ENCODE data around the gene E2F6.

E2F6 gene

GRCh38 chr2:11454824-11455223, 11.1 kb downstream of the E2F6 start:
- no peak for DNase-seq

DNA sequence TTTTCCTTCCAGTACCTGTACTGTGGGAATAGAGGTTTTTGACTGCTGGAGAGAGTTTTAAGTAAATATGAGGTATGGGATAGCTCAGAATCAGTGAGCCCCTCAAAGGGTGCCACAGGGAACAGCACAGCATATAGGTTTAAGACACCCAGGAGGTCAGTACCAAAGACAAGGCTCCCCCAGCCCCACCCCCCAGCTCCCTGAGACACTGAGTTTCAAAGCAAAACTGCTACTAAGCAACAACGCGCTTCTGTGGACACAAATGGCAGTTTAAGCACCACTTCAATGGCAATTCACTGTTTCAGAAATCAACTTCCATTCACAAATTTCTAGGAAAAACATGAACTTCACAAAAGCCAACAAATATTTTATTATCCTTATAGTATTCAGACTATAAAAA, 15.2 kb downstream of the E2F6 start:
- DNase-seq: no peak

GRCh38 chr2:11446733-11447248, 19.2 kb downstream of the E2F6 start:
- no peak for DNase-seq

DNA sequence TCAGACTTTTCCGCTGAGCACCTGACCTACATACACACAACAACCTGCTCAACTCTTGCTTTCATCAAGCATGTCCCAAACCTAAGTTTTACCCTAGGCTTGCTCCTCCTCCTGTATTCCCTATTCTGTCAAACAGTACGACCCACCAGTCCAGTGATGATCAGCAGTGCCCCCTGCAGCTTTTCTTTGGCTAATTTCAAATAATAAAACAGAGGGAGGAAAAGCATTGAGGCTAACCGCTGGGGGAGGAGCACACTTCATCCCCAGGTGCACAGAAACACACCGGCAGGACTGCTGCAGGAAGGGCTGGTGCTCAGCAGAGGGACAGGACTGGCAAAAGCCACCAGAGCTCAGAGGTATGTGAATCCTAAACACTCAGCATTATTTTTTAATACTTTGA, 21.2 kb downstream of the E2F6 start:
- no peak for DNase-seq

DNA sequence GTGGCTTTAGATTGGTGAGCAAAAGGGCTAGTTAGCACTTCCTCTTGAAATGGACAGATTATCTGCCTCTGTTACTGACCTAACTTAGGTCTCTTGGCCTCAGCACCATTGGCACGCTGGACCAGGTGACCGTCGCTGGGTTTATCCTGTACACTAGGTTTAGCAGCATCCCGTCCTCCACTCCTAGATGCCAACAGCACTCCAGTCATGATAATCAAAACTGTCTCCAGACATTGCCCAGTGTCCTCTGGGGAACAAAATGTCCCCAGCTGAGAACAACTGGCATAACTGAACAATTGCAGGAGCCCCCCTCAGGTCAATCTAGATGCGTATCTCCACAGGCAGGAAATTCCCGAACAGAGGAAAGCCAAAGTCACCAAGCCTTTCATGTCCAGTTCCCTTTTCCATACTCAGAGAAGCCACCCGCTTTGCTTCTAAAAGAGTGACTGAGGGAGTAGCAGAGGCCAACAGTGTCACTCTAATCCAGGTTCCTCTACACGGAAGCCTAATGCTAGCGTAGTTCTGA, 27.3 kb downstream of the E2F6 start:
- DNase-seq: no peak

- DNase-seq: no peak
These were observed 28.4 kb downstream of the E2F6 start for GRCh38 chr2:11437602-11438001.

GRCh38 chr2:11435036-11435435, 30.9 kb downstream of the E2F6 start:
- no peak for DNase-seq

DNA sequence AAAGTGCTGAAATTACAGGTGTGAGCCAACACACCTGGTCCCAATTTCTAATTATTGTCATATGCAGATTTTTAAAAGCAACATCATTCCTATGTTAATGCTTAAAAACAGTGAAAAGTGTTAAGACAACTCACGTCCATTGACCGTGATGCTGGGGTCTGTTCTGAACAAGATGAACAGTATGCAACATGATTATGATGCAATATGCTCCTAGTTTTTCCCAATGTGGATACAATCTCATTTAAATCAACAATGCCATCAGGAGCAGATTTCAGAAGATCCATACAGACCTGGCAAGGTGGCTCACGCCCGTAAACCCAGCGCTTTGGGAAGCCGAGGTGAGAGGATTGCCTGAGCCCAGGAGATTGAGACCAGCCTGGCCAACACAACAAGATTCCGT, 31.5 kb downstream of the E2F6 start:
- no peak for DNase-seq

DNA sequence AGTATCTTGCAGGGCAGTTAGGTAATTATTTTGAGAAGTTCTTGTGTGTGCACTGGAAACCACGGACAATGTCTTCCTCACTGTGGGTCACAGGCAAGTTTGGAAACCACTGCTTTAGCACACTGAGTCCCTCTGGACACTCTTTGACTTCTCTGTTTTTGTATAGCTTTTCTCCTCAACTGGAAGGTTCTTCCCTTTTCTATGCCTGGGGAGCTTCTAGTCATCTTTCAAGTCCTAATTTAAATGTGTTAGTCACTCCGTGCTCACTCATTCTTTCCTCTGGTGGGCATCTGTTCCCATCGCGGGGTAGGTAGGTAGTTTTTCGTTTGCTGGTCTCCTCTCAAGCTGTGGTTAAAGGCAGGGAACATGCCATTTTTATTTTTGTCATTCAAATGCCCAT, 32.1 kb downstream of the E2F6 start:
- no peak for DNase-seq

DNA sequence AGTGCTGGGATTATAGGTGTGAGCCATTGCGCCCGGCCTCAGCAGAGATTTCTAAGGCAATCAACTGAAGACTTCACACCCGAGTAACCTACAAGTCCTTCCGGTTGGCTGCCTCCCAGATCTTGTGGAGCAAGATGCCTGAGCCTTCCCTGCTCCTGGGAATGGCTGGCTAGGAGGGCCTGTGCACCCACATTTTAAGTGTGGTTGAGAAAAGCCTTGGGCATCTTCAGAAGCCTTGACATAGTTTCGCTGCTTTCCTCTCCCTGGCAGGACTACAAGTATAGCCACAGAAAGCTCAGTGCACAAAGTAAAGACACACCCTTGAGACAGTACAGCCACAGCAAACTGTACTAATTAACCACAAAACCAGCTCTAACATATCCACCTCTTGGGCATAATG, 35.2 kb downstream of the E2F6 start:
- peak; percentile 50 for DNase-seq

DNA sequence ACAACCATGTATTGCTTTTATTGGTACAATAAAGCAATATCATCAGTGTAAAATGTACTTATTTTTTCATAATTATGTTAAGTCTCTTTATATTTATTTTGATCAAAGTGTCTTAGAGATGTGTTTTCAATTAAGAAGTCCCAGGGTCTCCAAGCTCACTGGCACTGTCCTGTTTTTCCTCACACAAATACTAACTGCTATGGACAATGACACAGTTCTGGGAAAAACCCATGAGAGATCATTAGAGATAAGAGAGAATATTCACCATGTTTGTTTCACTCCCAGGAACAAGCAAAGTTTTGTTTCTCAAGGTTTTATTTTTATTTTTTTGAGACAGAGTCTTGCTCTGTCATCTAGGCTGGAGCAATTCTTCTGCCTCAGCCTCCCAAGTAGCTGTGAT, 38.7 kb downstream of the E2F6 start:
- no peak for DNase-seq

DNA sequence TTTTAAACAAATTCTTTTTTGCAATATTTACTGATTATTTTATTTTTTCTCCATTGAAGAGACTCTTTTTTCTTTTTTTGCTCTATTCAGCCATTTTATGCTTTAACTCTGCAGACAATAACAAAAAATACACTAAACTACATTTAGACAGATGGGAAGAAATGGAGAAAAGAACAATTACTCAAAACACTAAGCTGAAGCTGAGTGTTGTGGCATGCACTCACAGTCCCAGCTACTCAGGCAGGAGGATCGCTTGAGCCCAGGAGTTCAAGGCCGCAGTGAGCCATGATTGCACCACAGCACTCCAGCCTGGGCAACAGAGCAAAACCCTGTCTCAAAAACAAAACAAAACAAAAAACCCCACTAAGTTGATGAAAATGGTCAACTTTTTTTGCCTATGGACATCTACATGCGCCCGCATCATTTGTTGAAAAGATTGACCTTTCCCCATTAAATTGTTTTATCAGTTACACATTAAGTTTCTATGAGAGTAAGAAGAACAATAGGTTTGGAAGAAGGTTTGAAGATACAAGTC, 43.0 kb downstream of the E2F6 start:
- DNase-seq: no peak

DNA sequence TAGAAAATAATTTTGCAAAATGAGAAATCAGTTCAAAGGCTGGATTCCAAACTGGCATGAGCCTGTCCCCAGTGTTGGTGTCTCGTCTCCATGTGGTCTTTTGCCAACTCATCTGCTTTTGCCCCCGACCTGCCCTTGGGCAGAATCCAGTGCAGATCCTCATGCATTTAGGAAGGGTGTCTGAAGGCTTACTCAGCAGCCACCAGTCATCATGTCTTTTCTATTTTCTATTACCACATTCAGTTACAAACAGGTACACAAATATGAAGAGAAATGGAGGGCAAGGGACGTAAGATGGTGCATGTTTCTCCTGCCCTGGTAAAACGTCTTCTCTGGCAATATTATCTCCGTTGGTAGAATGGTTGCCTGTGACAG, 43.5 kb downstream of the E2F6 start:
- no peak for DNase-seq

DNA sequence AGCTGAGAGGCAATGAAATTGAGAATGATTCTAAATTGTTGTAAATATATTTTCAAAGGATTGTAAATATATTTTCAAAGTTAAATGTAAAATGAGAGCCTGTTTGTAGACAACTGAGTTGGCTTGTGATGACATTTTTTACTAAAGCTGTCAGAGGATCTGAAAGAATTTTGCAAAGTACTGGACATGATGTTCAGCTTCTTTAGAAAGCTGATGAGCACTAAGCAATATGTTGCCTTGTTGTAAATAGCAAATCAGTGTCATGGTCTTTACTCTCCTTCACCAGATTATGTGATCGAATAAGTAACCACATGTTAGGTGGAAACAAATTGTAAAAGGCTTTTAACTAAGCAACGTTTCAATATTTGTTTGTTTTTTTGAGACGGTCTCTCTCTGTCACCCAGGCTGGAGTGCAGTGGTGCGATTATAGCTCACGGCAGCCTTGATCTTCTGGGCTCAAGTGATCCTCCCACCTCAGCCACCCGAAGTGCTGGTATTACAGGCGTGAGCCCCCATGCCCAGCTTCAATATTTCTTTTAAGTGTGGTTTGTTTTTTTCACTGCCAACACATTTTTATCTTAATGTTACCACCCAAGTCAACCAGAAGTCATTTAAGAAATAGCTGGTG, 44.0 kb downstream of the E2F6 start:
- no peak for DNase-seq

DNA sequence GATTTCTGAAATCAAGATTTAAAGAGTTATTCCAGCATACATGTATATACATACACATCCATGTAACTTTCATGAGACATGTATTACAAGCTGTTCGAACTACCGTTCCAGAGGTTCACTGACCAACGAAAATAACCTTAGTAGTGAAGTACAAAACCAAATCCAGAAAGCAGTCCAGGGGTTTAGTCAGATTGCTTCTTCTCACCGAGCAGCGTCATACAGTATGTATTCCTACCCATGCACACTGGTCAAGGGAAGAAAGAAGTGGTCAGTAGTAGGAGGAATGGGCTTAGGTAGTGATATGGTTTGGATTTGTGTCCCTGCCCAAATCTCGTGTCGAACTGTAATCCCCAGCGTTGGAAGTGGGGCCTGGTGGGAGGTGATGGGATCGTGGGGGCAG, 45.3 kb downstream of the E2F6 start:
- DNase-seq: no peak

DNA sequence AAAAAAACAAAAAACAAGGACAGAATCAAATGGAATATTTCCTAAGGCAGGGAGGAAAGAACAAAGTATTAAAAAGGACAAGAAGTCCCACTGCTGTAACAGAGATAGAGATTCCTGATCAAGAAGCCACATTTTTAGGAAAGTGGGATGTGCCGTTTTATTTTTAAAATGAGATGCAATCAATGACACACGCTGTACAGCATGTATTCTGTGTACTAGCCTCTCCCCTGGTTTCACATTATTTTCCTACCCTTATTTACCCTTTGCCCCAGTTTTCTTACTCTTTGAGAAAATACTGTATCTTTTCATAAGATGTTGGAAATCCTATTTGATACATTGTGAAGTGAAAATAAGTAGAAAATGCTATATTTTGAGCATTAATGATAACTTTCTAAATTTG, 45.8 kb downstream of the E2F6 start:
- DNase-seq: no peak

DNA sequence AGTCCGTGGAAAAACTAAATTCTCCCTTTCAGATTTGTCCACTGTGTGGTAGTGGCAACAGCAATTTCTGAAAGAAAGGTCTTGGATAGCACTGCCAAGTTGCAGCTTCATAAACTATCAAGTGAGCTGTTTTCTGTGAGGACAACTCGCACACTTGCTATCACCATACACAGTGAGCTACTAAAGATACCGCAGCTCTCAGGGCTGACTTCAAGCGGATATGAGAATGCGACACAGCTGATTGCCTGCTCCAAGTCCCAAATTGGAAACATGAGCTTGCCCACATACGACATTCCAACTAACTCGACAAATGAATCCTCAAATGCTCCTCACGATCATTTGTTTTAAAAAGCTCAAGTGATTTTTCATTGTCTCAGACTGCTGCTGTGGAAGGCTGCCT, 46.2 kb downstream of the E2F6 start:
- DNase-seq: no peak

DNA sequence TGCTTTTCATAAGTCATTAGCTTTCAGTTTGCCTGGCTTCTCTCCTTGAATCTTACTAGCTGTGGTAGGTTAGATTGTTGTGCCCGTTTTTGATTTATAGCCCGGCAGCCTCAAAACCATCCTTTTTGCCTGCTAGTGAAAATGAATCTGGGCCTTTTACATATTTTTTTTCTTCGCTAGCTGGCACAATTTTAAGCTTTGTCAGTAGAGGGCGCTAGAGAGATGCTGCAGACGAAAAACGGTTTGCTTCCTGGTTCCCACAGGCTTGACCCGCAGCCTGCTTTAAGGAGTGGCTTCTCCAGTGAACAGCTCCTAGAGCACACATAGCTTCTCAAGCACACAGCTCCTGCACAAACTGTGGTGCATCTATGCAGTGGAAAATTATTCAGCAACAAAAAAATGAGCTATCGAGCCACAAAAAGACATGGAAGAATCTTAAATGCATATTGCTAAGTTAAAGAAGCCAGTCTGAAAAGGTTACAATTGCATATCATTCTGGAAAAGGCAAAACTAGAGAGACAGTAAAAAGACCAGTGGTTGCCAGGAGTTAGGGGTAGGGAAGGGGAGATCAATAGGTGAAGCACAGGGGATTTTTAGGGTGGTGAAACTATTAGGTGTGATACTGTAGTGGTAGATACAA, 47.9 kb downstream of the E2F6 start:
- no peak for DNase-seq

DNA sequence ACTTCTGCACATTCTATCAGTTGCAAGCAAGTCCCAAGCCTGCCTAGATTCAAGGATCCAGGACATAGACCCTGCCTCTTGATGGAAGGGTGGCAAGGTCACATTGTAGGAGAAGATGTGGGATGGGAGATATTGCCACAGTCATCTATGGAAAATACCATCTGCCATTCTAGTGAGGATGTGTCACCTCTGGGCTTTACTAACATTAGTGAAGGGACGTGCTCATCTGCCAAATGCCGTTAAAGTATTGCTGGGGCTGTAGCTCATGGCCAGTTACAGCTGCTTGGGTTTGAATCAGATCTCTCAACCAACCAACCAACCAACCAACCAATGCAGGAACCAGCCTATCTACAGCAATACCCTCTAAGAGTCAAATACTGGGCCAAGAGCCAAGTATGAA, 49.0 kb downstream of the E2F6 start:
- no peak for DNase-seq

DNA sequence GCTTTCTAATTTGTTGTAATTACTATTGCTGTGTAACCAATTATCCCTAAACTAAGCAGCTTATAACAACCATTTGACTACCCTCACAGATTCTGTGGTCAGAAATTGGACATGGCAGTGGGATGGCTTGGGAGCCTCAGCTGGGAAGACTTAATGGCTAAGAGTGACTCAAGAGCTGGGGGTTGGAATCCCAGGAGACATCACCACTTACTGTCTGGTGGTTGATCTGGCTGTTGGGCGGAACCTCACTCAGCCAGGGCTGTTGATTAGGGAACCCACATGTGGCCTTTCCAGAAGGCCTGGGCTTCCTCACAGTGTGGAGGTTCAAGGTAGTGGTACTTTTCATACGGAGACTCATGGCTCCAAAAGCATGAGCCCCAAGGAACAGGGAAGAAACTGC, 49.8 kb downstream of the E2F6 start:
- no peak for DNase-seq

- no peak for DNase-seq
These were observed 51.4 kb downstream of the E2F6 start for GRCh38 chr2:11414372-11415124.

DNA sequence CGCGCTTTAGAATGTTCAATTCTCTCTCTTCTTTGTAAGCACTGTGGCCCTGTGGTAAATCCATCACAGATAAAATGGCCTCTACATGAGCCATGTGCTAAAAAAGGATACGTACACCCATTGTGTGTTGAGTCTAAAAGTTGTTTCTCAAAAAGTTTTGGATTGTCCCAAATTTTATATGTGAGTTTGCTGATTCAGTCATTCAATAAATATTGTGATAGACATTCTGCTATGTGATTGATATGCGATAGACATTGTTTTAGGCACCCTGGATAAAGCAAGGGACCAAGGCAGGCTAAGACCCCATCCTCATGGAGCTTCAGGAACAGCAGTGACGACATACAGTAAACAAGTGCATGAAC, 53.5 kb downstream of the E2F6 start:
- no peak for DNase-seq

DNA sequence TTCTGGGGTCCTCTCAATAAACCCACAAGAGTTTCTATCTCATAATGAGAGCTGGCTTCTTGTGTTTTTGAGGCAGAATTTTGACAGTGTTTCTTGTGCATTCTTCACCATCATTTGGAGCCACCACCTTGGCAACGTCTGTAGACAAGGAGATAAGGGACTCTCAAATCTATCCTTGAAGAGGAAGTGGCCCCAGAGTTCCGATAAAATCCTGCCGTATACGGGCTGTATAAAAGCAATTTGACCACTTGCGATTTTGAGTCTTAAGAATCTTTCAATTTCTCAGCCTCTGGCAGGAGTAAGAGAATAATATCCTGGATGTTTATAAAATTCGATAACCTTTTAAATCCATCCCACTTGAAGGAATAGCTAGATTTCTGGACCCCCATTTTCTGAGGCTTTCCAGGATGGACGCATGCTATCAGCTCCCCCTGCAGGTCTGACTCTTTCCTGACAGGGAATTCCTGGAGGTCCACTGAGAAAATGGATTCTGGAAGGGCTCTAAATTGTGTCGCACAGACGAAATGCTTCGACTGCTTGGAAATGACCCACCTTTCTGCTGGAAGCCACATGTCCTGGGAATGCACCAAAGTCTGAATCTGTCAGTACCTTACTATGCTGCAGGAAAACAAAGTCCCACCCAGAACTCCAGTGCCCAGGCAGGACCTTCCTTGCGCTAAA, 54.1 kb downstream of the E2F6 start:
- DNase-seq: peak; percentile 29
